NCI-H446 treated with DMSO at 0.1 percent for 48 hours (cell line): Measurements from ENCODE around the gene TNPO3.
"Not testable (repeated sequence)": the region's sequence is repeated elsewhere in the genome, so short reads cannot be mapped to it uniquely, and the experiment has no call there.

Experiments
- DNase-seq: peaks from one replicate; lab custom pipeline; 2025; lab: John Stamatoyannopoulos, UW

Gene TNPO3

GRCh38 chr7:129069021-129069420, 14.1 kb upstream of the TNPO3 start:
- DNase-seq: no peak

GRCh38 chr7:129067943-129068548, 13.1 kb upstream of the TNPO3 start:
- no peak for DNase-seq

GRCh38 chr7:129067132-129067561, 12.2 kb upstream of the TNPO3 start:
- DNase-seq: not testable (repeated sequence)

GRCh38 chr7:129066290-129067131, 11.6 kb upstream of the TNPO3 start:
- DNase-seq: no peak

GRCh38 chr7:129055861-129056464, 1.1 kb upstream of the TNPO3 start:
- no peak for DNase-seq

GRCh38 chr7:129055294-129055816, 444 bp upstream of the TNPO3 start:
- no peak for DNase-seq

GRCh38 chr7:129053938-129054437, 923 bp downstream of the TNPO3 start:
- no peak for DNase-seq

GRCh38 chr7:129052441-129052840, 2.5 kb downstream of the TNPO3 start:
- no peak for DNase-seq

- not testable (repeated sequence) for DNase-seq
Observed at GRCh38 chr7:129051459-129051858, 3.5 kb downstream of the TNPO3 start.

GRCh38 chr7:129047761-129048160, 7.2 kb downstream of the TNPO3 start:
- no peak for DNase-seq

GRCh38 chr7:129045682-129046081, 9.2 kb downstream of the TNPO3 start:
- DNase-seq: no peak

- no peak for DNase-seq
Observed at GRCh38 chr7:129043012-129043411, 11.9 kb downstream of the TNPO3 start.

GRCh38 chr7:129041142-129042085, 13.5 kb downstream of the TNPO3 start:
- DNase-seq: no peak

GRCh38 chr7:129038468-129038867, 16.4 kb downstream of the TNPO3 start:
- DNase-seq: not testable (repeated sequence)

GRCh38 chr7:129037585-129037984, 17.3 kb downstream of the TNPO3 start:
- no peak for DNase-seq

GRCh38 chr7:129032017-129032416, 22.9 kb downstream of the TNPO3 start:
- DNase-seq: no peak

- DNase-seq: no peak
Observed at GRCh38 chr7:129030440-129030839, 24.5 kb downstream of the TNPO3 start.

- no peak for DNase-seq
Observed at GRCh38 chr7:129024125-129024524, 30.8 kb downstream of the TNPO3 start.

GRCh38 chr7:129021656-129022055, 33.3 kb downstream of the TNPO3 start:
- no peak for DNase-seq

GRCh38 chr7:129017933-129018538, 36.9 kb downstream of the TNPO3 start:
- DNase-seq: no peak

GRCh38 chr7:129017264-129017663, 37.6 kb downstream of the TNPO3 start:
- no peak for DNase-seq
